Gastroesophageal sphincter (tissue), 3 donors: ENCODE data around the gene TYW1.
"Not testable (repeated sequence)": the region's sequence is repeated elsewhere in the genome, so short reads cannot be mapped to it uniquely, and the experiment has no call there.

Source experiments
- CTCF ChIP-seq, 4 experiments: fragments of 200-600 bp in 2 of 4; fragments of 450-650 bp in 2 of 4; sonication (generic) in 1 of 4; IDR thresholded peaks; one replicate each; pipeline ENCODE4 v1.5.1; 2017 to 2019; ENCODE audit warnings: antibody characterized with exemption in 4 of 4, mild to moderate bottlenecking in 2 of 4, moderate library complexity in 2 of 4
- POLR2A ChIP-seq, 2 donors: fragments of 450-650 bp; IDR thresholded peaks; one replicate each; pipeline ENCODE4 v1.6.1; 2017; ENCODE audit warnings: antibody characterized with exemption in 2 of 2, mild to moderate bottlenecking in 2 of 2, moderate library complexity in 1 of 2
- POLR2AphosphoS5 ChIP-seq: sonication (generic); formaldehyde crosslinking; IDR thresholded peaks from one replicate; pipeline ENCODE4 v1.6.1; 2017; ENCODE audit warnings: antibody characterized with exemption

GRCh38 chr7:67176730-67177129, 180.1 kb downstream of the TYW1 start:
- peak in 1 of 4 experiments; percentile 47 for TF ChIP-seq CTCF (IDR thresholded peaks at IDR 0.05)
- TF ChIP-seq POLR2A (IDR thresholded peaks at IDR 0.05); POLR2AphosphoS5: not testable (repeated sequence)
